Sigmoid colon (tissue), 7 donors: ENCODE measurements around the gene ATG3. TPM values are rescaled to one million over a fixed set of nuclear protein-coding genes. Genes with fewer than 3 reads are reported as not detected.
"Not testable (repeated sequence)": the region's sequence is repeated elsewhere in the genome, so short reads cannot be mapped to it uniquely, and the experiment has no call there.

Experiments
- DNase-seq: peaks from one replicate; pipeline ENCODE4 v3.0.0-alpha.2; 2019
- H3K27ac ChIP-seq, 4 donors: fragments of 200-600 bp; sonication (generic); one replicate each; pipeline ENCODE4 v1.5.1; 2016 to 2019; ENCODE audit warnings: mild to moderate bottlenecking in 1 of 4
- H3K27me3 ChIP-seq, 3 donors: fragments of 200-600 bp; sonication (generic); one replicate each; pipeline ENCODE4 v1.5.1; 2019; ENCODE audit warnings: mild to moderate bottlenecking in 1 of 3
- H3K36me3 ChIP-seq, 4 donors: fragments of 200-600 bp; sonication (generic); one replicate each; pipeline ENCODE4 v1.5.1; 2016 to 2019
- H3K4me1 ChIP-seq, 4 donors: fragments of 200-600 bp; sonication (generic); one replicate each; pipeline ENCODE4 v1.5.1; 2017 to 2019
- H3K4me3 ChIP-seq, 4 donors: fragments of 200-600 bp; sonication (generic); one replicate each; pipeline ENCODE4 v1.5.1; 2017 to 2019; ENCODE audit warnings: mild to moderate bottlenecking in 2 of 4, moderate library complexity in 1 of 4
- H3K9me3 ChIP-seq, 4 donors: fragments of 200-600 bp in 3 of 4; sonication (generic) in 3 of 4; one replicate each; pipeline versions ENCODE4 v1.5.1 to v1.6.1; 2013 to 2019
- EP300 ChIP-seq, 4 donors: sonication (generic); formaldehyde crosslinking; IDR thresholded peaks; one replicate each; pipeline ENCODE4 v1.6.1; 2017; ENCODE audit warnings: antibody characterized with exemption in 4 of 4
- POLR2A ChIP-seq, 2 donors: fragments of 450-650 bp; IDR thresholded peaks; one replicate each; pipeline ENCODE4 v1.6.1; 2016; ENCODE audit warnings: antibody characterized with exemption in 2 of 2, mild to moderate bottlenecking in 2 of 2, moderate library complexity in 2 of 2
- POLR2AphosphoS5 ChIP-seq, 4 donors: sonication (generic); formaldehyde crosslinking; IDR thresholded peaks; one replicate each; pipeline ENCODE4 v1.6.1; 2017; ENCODE audit warnings: antibody characterized with exemption in 4 of 4
- WGBS, 2 donors: extraction: QIAGEN DNeasy Blood & Tissue Kit; methylation state at CpG; one replicate each; pipeline ENCODE4 v1.1.7; 2013; 5-methylcytosine and 5-hydroxymethylcytosine counted together
- intact Hi-C: fragments of 100-400 bp; cut with DNase I; formaldehyde crosslinking; loops from one replicate; pipeline ENCODE4 v1.15.1; 2023
- polyA plus RNA-seq, 3 donors: library from polyadenylated mRNA; stranded (reverse); fragments of 200-250 nt; gene quantifications; one replicate each; pipeline ENCODE4 v1.2.3, GENCODE V29; 2013
- total RNA-seq, 4 donors: library from RNA; depleted of rRNA; stranded (reverse); fragments of >200 nt; gene quantifications; one replicate each; pipeline ENCODE4 v1.1.0, GENCODE V29; 2016
- TF ChIP-seq, protein P1 (sequence below), 4 experiments: fragments of 450-650 bp in 3 of 4; fragments of 200-600 bp in 1 of 4; IDR thresholded peaks; one replicate each; pipeline ENCODE4 v1.5.1; 2016 to 2019; ENCODE audit warnings: antibody characterized with exemption in 4 of 4, mild to moderate bottlenecking in 3 of 4, moderate library complexity in 2 of 4
- donor health status: healthy with polysubstance abuse.
- donor health status: Bipolar disorder and iron deficiency.
- donor health status: healthy.

ATG3 gene
- total and polyA plus RNA-seq, 7 donors, result 28.0 to 75.1 (median 49.5) TPM

DNA sequence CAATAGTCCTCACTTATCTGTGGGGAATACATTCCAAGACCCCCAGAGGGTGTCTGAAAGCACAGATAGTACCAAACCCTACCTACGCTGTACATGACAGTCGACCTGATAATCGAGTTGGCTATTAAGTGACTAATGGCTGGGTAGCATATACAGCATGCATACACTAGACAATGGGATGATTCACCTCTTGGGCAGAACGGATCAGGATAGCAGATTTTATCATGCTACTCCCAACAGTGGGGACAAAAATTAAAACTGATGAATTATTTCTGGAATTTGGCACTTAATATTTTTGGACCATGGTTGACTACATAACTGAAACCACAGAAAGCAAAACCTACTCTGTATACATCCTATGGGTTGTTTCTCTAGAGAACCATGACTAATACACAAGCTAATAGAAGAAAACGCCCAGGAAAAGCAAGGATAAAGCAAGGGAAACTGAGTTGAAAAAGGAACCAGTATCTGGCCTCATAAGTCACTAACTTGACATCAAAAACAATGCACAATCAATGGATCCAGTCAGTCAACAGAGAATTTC, 15.5 kb downstream of the ATG3 start:
- Histone ChIP-seq H3K4me1 (peaks cover 0 to 6% (median 4%) of the 10 kb centered on the region in 4 donors), H3K27ac (no peak overlapping the region), H3K4me3 (no peak overlapping the region), H3K9me3 (no peaks in the 10 kb centered on the region), H3K36me3 (peaks cover 5 to 48% (median 9%) of the 10 kb centered on the region in 4 donors), H3K27me3 (no peaks in the 10 kb centered on the region)
- 92 to 93% methylated on average over 5 of the region's 5 CpGs for WGBS, 2 donors
- TF ChIP-seq POLR2AphosphoS5 (IDR thresholded peaks at IDR 0.05) (no peak), EP300 (IDR thresholded peaks at IDR 0.05) (no peak), POLR2A (IDR thresholded peaks at IDR 0.05) (no peak)
- TF ChIP-seq, protein P1, sequence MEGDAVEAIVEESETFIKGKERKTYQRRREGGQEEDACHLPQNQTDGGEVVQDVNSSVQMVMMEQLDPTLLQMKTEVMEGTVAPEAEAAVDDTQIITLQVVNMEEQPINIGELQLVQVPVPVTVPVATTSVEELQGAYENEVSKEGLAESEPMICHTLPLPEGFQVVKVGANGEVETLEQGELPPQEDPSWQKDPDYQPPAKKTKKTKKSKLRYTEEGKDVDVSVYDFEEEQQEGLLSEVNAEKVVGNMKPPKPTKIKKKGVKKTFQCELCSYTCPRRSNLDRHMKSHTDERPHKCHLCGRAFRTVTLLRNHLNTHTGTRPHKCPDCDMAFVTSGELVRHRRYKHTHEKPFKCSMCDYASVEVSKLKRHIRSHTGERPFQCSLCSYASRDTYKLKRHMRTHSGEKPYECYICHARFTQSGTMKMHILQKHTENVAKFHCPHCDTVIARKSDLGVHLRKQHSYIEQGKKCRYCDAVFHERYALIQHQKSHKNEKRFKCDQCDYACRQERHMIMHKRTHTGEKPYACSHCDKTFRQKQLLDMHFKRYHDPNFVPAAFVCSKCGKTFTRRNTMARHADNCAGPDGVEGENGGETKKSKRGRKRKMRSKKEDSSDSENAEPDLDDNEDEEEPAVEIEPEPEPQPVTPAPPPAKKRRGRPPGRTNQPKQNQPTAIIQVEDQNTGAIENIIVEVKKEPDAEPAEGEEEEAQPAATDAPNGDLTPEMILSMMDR (IDR thresholded peaks at IDR 0.05), result no peak
- DNase-seq, result no peak
- intact Hi-C loops, result no loop called here

DNA sequence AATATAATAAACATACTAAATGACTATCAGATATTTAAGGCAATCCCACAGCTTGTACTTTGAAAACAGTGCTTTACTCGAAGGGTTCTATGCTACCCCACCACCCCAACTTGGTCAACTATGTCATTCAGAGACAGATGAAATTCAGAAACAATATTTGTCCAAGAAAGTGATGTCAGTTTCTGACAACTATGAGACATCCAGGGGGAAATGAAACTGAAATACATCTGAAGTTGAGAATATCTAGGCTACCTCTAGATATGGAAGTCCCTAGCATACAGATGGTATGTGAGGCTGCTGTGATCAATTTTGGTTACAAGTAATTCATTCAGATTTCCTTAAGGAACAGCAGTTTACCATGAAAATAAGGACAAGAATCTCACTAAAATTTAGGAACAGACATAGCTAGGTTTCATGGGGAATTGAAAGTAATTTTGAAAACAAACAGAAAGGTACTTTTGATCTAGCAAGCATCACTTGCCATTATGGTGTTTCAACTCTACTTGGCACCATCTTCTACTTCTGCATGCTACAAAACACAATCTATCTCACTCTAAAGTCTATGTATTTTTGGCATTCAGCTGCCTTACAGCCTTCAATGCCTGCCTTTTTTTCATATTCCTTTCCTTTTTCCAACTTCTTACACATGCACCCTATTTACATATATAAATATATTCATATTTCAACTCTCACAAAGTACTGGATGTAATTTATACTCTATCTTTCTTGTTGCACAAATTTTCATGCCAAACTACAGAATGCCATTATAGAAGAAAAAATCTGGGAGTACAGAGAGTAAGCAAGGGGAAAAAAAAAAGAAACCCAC, 21.7 kb downstream of the ATG3 start:
- no peak for DNase-seq
- Histone ChIP-seq H3K4me1 (no peaks in the 10 kb centered on the region), H3K4me3 (no peak overlapping the region), H3K27me3 (no peaks in the 10 kb centered on the region), H3K36me3 (peaks cover 0 to 65% (median 9%) of the 10 kb centered on the region in 4 donors), H3K9me3 (no peaks in the 10 kb centered on the region), H3K27ac (no peak overlapping the region)
- TF ChIP-seq POLR2AphosphoS5 (IDR thresholded peaks at IDR 0.05), result no peak
- TF ChIP-seq POLR2A (IDR thresholded peaks at IDR 0.05), result no peak
- no peak for TF ChIP-seq EP300 (IDR thresholded peaks at IDR 0.05)
- TF ChIP-seq, protein P1 (IDR thresholded peaks at IDR 0.05), result no peak
- 85 to 89% methylated on average over 1 of the region's 1 CpG for WGBS, 2 donors
- intact Hi-C loops, result no loop called here

DNA sequence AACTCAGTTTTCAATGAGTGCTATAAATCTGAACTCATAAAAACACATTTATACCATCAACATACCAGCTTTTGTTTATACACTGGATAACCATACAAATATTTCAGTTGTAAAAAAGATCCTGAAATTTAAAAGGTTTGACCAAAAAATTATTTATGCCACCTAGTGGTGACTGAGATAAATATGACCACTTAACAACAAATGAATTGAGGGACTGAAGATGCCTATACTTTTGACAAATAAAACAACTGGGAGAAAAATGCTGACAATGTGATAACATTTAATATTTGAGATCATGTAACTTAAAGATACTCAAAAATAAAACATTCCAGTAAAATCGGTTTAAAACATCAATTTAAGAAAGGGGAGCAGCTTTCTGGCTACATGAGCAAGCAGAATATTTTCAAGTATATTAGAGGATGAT, 30.4 kb downstream of the ATG3 start:
- Histone ChIP-seq H3K36me3 (peaks cover 0 to 87% (median 19%) of the 10 kb centered on the region in 4 donors), H3K27me3 (no peaks in the 10 kb centered on the region), H3K27ac (no peak overlapping the region), H3K4me1 (no peaks in the 10 kb centered on the region), H3K9me3 (no peaks in the 10 kb centered on the region), H3K4me3 (no peak overlapping the region)
- intact Hi-C loops, result loop anchor here (5.0 kb wide), 1 partner anchor 239 kb away; the partner anchor contains the start of gene SLC9C1
- TF ChIP-seq EP300 (IDR thresholded peaks at IDR 0.05), result no peak
- TF ChIP-seq, protein P1 (IDR thresholded peaks at IDR 0.05), result peak in 3 of 4 experiments; percentile 18 to 54 (median 53)
- DNase-seq, result no peak
- WGBS, 2 donors, result 5 to 14% methylated on average over 1 of the region's 1 CpG

DNA sequence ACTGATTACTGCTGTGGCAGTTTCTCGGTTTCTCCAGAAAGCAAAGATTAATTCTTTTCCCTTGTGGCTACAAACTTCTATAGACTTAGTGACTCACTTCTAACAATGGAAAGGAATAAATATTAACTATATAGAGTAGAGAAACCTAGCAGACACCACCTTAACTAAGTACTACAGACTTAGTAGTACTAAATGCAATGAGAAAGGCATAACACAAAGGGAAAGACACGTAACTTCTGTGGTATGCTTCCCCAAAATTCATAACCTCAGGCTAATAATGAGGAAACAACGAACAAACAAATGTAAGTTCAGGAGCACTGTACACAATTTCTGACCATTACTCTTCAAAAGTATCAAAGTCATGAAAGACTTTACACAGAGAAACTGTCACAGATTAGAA, 31.2 kb downstream of the ATG3 start:
- no peak for TF ChIP-seq POLR2AphosphoS5 (IDR thresholded peaks at IDR 0.05)
- no peak for TF ChIP-seq EP300 (IDR thresholded peaks at IDR 0.05)
- no peak for TF ChIP-seq POLR2A (IDR thresholded peaks at IDR 0.05)
- TF ChIP-seq, protein P1 (IDR thresholded peaks at IDR 0.05), result no peak
- no peaks in the 10 kb centered on the region for H3K9me3 ChIP-seq
- intact Hi-C loops, result loop anchor here (5.0 kb wide), 1 partner anchor 238 kb away; the partner anchor contains the start of gene SLC9C1
- peaks cover 0 to 80% (median 15%) of the 10 kb centered on the region in 4 donors for H3K36me3 ChIP-seq
- no peaks in the 10 kb centered on the region for H3K4me1 ChIP-seq
- H3K27ac ChIP-seq, result no peak overlapping the region
- no peaks in the 10 kb centered on the region for H3K27me3 ChIP-seq
- no peak overlapping the region for H3K4me3 ChIP-seq
- no peak for DNase-seq
- 95% methylated on average over 3 of the region's 3 CpGs for WGBS, 2 donors

DNA sequence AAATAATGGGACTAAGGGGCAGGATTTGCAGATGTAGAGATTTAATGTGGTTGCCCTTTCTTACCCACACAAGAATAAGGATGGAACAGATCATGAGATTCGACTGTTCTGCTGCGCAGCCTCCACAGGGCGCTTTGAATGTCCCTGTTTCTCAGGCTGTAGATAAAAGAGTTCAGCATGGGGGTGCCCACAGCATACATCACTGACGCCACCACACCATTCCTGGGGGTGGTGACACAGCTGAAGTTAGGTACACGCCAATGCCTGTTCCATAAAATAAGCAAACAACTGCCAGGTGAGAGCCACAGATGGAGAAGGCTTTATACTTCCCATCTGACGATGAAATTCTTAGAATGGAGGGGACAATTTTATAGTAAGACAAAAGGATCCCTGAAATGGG, 37.6 kb downstream of the ATG3 start:
- intact Hi-C loops, result loop anchor here (10.0 kb wide), 1 partner anchor 409 kb away; no protein-coding TSS in a partner anchor
- WGBS, 2 donors, result 80 to 89% methylated on average over 6 of the region's 6 CpGs
- not testable (repeated sequence) for H3K4me3 ChIP-seq, H3K27ac ChIP-seq, H3K4me1 ChIP-seq, H3K27me3 ChIP-seq, H3K9me3 ChIP-seq, DNase-seq
- H3K36me3 ChIP-seq, result peaks cover 0 to 23% (median 5%) of the 10 kb centered on the region in 4 donors
